Sigmoid colon (tissue), 7 donors: ENCODE data around the gene SAPCD2. TPM values are rescaled to one million over a fixed set of nuclear protein-coding genes. Genes with fewer than 3 reads are reported as not detected.

Source experiments
- DNase-seq: peaks from one replicate; pipeline ENCODE4 v3.0.0-alpha.2; 2019
- H3K27ac ChIP-seq, 4 donors: fragments of 200-600 bp; sonication (generic); one replicate each; pipeline ENCODE4 v1.5.1; 2016 to 2019; ENCODE audit warnings: mild to moderate bottlenecking in 1 of 4
- H3K27me3 ChIP-seq, 3 donors: fragments of 200-600 bp; sonication (generic); one replicate each; pipeline ENCODE4 v1.5.1; 2019; ENCODE audit warnings: mild to moderate bottlenecking in 1 of 3
- H3K36me3 ChIP-seq, 4 donors: fragments of 200-600 bp; sonication (generic); one replicate each; pipeline ENCODE4 v1.5.1; 2016 to 2019
- H3K4me1 ChIP-seq, 4 donors: fragments of 200-600 bp; sonication (generic); one replicate each; pipeline ENCODE4 v1.5.1; 2017 to 2019
- H3K4me3 ChIP-seq, 4 donors: fragments of 200-600 bp; sonication (generic); one replicate each; pipeline ENCODE4 v1.5.1; 2017 to 2019; ENCODE audit warnings: mild to moderate bottlenecking in 2 of 4, moderate library complexity in 1 of 4
- H3K9me3 ChIP-seq, 4 donors: fragments of 200-600 bp in 3 of 4; sonication (generic) in 3 of 4; one replicate each; pipeline versions ENCODE4 v1.5.1 to v1.6.1; 2013 to 2019
- CTCF ChIP-seq, 4 experiments: fragments of 450-650 bp in 3 of 4; fragments of 200-600 bp in 1 of 4; IDR thresholded peaks; one replicate each; pipeline ENCODE4 v1.5.1; 2016 to 2019; ENCODE audit warnings: antibody characterized with exemption in 4 of 4, mild to moderate bottlenecking in 3 of 4, moderate library complexity in 2 of 4
- EP300 ChIP-seq, 4 donors: sonication (generic); formaldehyde crosslinking; IDR thresholded peaks; one replicate each; pipeline ENCODE4 v1.6.1; 2017; ENCODE audit warnings: antibody characterized with exemption in 4 of 4
- POLR2A ChIP-seq, 2 donors: fragments of 450-650 bp; IDR thresholded peaks; one replicate each; pipeline ENCODE4 v1.6.1; 2016; ENCODE audit warnings: antibody characterized with exemption in 2 of 2, mild to moderate bottlenecking in 2 of 2, moderate library complexity in 2 of 2
- POLR2AphosphoS5 ChIP-seq, 4 donors: sonication (generic); formaldehyde crosslinking; IDR thresholded peaks; one replicate each; pipeline ENCODE4 v1.6.1; 2017; ENCODE audit warnings: antibody characterized with exemption in 4 of 4
- WGBS, 2 donors: extraction: QIAGEN DNeasy Blood & Tissue Kit; methylation state at CpG; one replicate each; pipeline ENCODE4 v1.1.7; 2013; 5-methylcytosine and 5-hydroxymethylcytosine counted together
- intact Hi-C: fragments of 100-400 bp; cut with DNase I; formaldehyde crosslinking; loops from one replicate; pipeline ENCODE4 v1.15.1; 2023
- polyA plus RNA-seq, 3 donors: library from polyadenylated mRNA; stranded (reverse); fragments of 200-250 nt; gene quantifications; one replicate each; pipeline ENCODE4 v1.2.3, GENCODE V29; 2013
- total RNA-seq, 4 donors: library from RNA; depleted of rRNA; stranded (reverse); fragments of >200 nt; gene quantifications; one replicate each; pipeline ENCODE4 v1.1.0, GENCODE V29; 2016
- donor health status: healthy with polysubstance abuse.
- donor health status: Bipolar disorder and iron deficiency.
- donor health status: healthy.

The SAPCD2 gene
- total and polyA plus RNA-seq, 7 donors: 0.81 to 16.4 (median 3.7) TPM; not detected in 3

- Histone ChIP-seq H3K4me1 (peaks cover 0 to 48% (median 47%) of the 10 kb centered on the region in 4 donors), H3K36me3 (no peaks in the 10 kb centered on the region), H3K9me3 (no peaks in the 10 kb centered on the region), H3K27ac (no peak overlapping the region), H3K27me3 (peaks cover 36 to 71% (median 66%) of the 10 kb centered on the region in 3 donors), H3K4me3 (no peak overlapping the region)
- no peak for TF ChIP-seq EP300 (IDR thresholded peaks at IDR 0.05)
- intact Hi-C loops: no loop called here
- DNase-seq: no peak
- 46% methylated on average over 72 of the region's 72 CpGs for WGBS, 2 donors
Observed at GRCh38 chr9:137048655-137049543, 21.5 kb downstream of the SAPCD2 start.

GRCh38 chr9:137046088-137046787, 24.1 kb downstream of the SAPCD2 start, which contains the start of gene NPDC1:
Gene NPDC1, minus strand, starts transcription at chr9:137046177. Its CDS starts 188 bp downstream, at chr9:137045989.
- TF ChIP-seq POLR2A (IDR thresholded peaks at IDR 0.05): no peak
- TF ChIP-seq POLR2AphosphoS5 (IDR thresholded peaks at IDR 0.05): peak in 2 of 4 donors; percentile 9 to 14
- no peak for TF ChIP-seq EP300 (IDR thresholded peaks at IDR 0.05)
- peak; percentile 78 to 84 (median 81) for TF ChIP-seq CTCF (IDR thresholded peaks at IDR 0.05)

GRCh38 chr9:137045294-137046087, 24.9 kb downstream of the SAPCD2 start:
- Histone ChIP-seq H3K27me3 (peaks cover 22 to 37% (median 34%) of the 10 kb centered on the region in 3 donors), H3K9me3 (no peaks in the 10 kb centered on the region), H3K36me3 (peaks cover 0 to 6% (median 0%) of the 10 kb centered on the region in 4 donors), H3K4me1 (peaks cover 0 to 43% (median 38%) of the 10 kb centered on the region in 4 donors), H3K27ac (peak overlapping the region; percentile 65 to 72 (median 68)), H3K4me3 (peak overlapping the region; percentile 40 to 74 (median 65))
- DNase-seq: no peak
- WGBS, 2 donors: 2 to 3% methylated on average over 96 of the region's 96 CpGs
- TF ChIP-seq POLR2A (IDR thresholded peaks at IDR 0.05): no peak
- TF ChIP-seq EP300 (IDR thresholded peaks at IDR 0.05): no peak
- TF ChIP-seq CTCF (IDR thresholded peaks at IDR 0.05): no peak
- peak in 1 of 4 donors; percentile 34 for TF ChIP-seq POLR2AphosphoS5 (IDR thresholded peaks at IDR 0.05)
- intact Hi-C loops: loop anchor here (1.0 kb wide), 1 partner anchor 22 kb away; no protein-coding TSS in a partner anchor

More at GRCh38 chr9:137046088-137046787, 24.1 kb downstream of the SAPCD2 start, which contains the start of gene NPDC1:
- Histone ChIP-seq H3K27me3 (peaks cover 22 to 45% (median 41%) of the 10 kb centered on the region in 3 donors), H3K4me1 (peaks cover 0 to 43% (median 38%) of the 10 kb centered on the region in 4 donors), H3K4me3 (peak within 1 kb of the TSS; percentile 40 to 74 (median 65)), H3K9me3 (no peaks in the 10 kb centered on the region), H3K27ac (peak within 1 kb of the TSS; percentile 65 to 72 (median 68)), H3K36me3 (no peaks in the 10 kb centered on the region)
- intact Hi-C loops: loop anchor here (1.0 kb wide), 1 partner anchor 21 kb away; no protein-coding TSS in a partner anchor
- DNase-seq: peak; percentile 87
- 0 to 1% methylated on average over 57 of the region's 57 CpGs for WGBS, 2 donors

GRCh38 chr9:137044502-137045177, 25.7 kb downstream of the SAPCD2 start:
- H3K4me3 ChIP-seq: peak overlapping the region; percentile 39 to 74 (median 65)
- peaks cover 21 to 29% (median 27%) of the 10 kb centered on the region in 3 donors for H3K27me3 ChIP-seq
- peak overlapping the region; percentile 65 to 72 (median 68) for H3K27ac ChIP-seq
- peaks cover 0 to 15% (median 7%) of the 10 kb centered on the region in 4 donors for H3K36me3 ChIP-seq
- intact Hi-C loops: no loop called here
- no peaks in the 10 kb centered on the region for H3K9me3 ChIP-seq
- H3K4me1 ChIP-seq: peaks cover 0 to 43% (median 38%) of the 10 kb centered on the region in 4 donors
- no peak for DNase-seq
- WGBS, 2 donors: 11 to 21% methylated on average over 18 of the region's 18 CpGs
- TF ChIP-seq EP300 (IDR thresholded peaks at IDR 0.05) (no peak), POLR2AphosphoS5 (IDR thresholded peaks at IDR 0.05) (peak in 1 of 4 donors; percentile 26)
